Measurements from ENCODE around the gene RFC5.
A peak's percentile ranks its signal among the peaks of the same experiment; 100 is the strongest.
"Not testable (repeated sequence)": the region's sequence is repeated elsewhere in the genome, so short reads cannot be mapped to it uniquely, and the experiment has no call there.

RFC5 gene

GRCh38 chr12:118053071-118053985, 36.8 kb downstream of the RFC5 start:
- DNase-seq = peak; percentile 75

- peak; percentile 55 for DNase-seq
Observed at GRCh38 chr12:118055144-118055557, 38.6 kb downstream of the RFC5 start.

DNA sequence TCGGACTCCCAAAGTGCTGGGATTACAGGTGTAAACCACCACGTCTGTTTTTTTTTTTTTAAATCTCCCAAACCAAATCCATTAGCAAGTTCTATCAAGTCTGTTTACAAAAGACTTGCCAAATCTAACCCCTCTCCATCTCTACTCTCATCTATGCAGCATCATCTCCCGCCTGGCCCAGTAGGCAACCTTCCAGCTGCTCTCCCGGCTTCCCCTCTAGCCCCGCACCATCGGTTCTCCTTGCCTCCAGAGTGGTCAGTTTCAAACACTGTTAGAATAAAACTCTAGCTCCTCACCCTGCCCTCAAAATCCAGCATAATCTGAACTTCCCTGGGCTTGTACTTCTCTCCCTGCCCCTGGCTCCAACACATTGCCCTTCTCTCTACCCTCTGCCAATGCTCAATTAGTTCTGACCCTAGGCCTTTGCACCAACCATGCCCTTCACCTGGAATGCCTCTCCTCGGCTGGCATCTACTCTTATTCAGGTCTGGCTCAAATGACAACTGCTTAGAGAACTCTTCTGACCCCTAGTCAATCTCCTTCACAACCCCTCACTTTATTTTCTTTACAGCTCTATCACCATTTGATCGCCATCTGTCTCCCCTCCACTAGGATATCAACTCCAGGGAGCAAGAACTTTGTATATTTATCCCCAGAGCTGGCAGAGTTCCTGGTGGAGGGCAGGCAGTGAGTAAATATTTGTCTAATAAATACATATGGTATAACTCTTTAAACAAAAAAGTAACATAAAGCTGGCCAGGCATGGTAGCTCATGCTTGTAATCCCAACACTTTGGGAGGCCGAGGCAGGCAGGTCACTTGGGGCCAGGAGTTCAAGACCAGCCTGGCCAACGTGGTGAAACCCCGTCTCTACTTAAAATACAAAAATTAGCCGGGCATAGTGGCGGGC, 39.6 kb downstream of the RFC5 start:
- no peak for DNase-seq

DNA sequence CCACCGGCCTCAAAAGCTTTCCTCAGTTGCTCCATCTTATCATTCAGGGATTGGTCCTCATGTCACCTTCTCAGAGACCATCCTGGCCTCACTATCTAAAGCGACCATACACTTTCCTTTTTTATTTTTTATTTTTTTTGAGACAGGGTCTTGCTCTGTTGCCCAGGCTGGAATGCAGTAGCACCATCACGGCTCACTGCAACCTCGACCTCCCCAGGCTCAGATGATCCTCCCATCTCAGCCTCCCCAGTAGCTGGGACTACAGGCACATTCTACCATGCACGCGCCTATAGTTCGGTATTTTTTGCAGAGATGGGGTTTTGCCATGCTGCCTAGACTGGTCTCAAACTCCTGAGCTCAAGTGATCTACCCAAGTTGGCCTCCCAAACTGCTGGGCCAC, 41.7 kb downstream of the RFC5 start:
- no peak for DNase-seq

DNA sequence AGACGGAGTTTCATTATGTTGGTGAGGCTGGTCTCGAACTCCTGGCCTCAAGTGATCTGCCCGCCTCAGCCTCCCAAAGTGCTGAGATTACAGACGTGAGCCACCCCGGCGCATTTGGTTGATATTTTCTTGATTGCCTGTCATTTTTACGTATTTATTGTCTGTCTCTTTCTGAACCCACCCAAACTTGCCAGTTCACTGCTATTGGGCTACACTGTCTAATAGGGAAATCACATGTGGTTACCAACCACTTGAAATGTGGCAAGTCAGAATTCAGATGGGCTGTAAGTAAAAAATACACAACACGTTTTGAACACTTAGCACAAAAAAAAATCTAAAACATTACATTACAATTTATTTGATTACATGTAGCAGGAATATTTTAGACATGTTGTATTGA, 42.4 kb downstream of the RFC5 start:
- DNase-seq = no peak

- peak; percentile 57 for DNase-seq
Observed at GRCh38 chr12:118059341-118060191, 43.1 kb downstream of the RFC5 start.

GRCh38 chr12:118060301-118061010, 44.0 kb downstream of the RFC5 start:
- DNase-seq = peak; percentile 25

- peak; percentile 48 for DNase-seq
Observed at GRCh38 chr12:118061011-118061872, 44.7 kb downstream of the RFC5 start, which contains the start of gene WSB2. Gene WSB2, minus strand, starts transcription at chr12:118061179. Its CDS starts 131 bp downstream, at chr12:118061048.

- peak; percentile 78 for DNase-seq
Observed at GRCh38 chr12:118061873-118062843, 45.7 kb downstream of the RFC5 start.

DNA sequence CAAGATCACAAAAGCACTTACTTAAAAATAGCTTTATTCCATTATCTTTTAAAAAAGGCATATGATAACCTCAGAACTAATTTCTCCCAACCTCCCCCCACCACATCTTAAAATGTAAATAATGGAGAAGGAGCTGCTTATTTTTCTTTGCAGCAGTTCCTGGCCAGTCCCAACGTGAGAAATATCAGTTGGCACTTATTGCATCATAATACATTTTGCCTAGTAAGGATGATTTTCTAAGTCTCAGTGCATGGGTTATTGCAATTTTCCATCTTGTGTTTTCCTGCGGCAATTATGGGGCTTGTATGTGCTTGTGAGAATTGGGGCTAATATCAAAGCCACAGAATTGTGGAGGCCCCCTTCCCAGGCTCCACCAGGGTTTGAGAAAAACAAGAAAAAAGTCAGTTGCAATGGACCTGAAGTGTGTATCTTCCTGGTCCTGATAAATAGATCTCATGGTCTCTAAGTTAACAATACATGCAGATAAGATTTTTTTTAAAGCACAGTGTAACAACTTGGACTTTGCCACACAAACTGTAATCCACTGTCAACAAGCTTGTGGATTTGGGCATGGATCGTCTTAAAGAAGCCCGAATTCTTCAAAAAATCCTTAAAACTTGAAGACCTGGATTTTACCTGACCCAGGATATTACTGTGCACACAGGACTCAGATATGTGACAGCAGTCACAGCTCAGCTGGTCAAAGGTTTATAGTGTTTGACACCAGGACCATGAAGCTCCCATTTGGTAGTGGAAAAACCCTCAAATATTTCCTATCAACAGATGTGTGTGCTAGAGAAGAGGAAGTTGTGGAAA, 47.3 kb downstream of the RFC5 start:
- no peak for DNase-seq

DNA sequence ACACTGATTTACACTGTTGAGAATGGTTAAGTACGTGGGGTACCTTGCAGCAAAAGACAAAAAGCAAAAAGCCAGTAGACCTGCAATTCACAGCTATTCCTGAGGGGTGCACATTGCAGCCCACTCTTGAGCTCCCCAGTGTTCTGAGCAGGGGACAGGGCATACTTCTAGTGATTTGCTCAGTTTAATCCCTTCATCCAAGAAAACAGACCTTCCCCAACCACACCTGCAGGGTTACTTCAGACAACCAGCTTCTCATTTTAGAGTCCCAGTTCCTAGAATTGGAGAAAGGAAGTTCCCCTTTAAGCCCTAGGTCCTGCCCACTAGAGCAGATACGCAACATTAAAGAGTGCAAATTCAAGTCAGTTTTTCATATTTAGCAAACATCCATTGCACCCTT, 48.1 kb downstream of the RFC5 start:
- DNase-seq = no peak

DNA sequence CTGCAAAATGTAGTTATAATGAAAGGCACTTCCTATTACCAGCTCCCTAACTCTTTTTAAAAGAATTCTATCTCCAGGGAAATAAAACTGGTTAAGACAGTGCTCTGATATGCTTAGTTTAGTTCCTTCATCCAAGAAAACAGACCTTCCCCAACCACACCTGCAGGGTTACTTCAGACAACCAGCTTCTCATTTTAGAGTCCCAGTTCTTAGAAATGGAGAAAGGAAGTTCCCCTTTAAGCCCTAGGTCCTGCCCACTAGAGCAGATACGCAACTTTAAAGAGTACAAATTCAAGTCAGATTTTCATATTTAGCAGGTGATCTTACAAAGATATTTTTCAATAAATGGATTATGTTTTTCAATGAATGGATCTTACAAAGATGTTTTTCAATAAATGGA, 48.9 kb downstream of the RFC5 start:
- DNase-seq = no peak

DNA sequence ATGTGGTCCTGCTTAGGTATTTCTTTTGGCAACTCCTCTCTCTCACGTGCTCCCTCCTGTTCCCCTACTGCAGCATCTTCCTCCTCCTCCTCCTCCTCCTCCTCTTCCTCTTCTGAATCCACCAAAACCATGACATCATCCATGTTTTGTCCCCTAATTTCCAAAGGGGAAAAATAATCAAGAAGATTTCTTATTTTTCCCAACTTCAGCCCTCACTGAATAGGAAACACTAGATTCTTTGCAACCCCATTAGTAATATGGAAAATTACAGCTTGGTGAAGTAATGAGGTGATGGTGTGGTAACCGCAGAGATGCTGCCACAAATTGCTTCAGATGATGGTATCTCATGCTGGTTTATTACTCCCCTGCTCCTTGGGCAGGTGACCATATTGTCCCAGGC, 51.9 kb downstream of the RFC5 start:
- no peak for DNase-seq

DNA sequence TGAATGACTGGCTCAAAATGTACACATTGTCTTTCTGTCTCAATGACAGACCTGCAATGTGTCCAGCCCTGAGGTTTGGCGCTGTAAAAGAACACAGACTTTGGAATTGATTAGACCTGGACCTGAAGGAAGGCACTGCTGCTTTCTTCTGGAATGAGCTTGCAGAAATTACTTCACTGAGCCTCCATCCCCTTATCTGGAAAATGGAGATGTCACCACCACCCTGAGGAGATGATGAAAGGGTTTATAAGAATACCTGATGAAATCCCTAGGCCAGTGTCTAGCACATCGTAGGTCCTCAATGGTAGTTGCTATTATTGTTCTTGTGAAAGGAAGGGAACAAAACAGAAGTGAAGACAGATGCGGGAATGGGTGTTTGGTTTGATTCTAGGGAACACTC, 54.1 kb downstream of the RFC5 start:
- DNase-seq = no peak

DNA sequence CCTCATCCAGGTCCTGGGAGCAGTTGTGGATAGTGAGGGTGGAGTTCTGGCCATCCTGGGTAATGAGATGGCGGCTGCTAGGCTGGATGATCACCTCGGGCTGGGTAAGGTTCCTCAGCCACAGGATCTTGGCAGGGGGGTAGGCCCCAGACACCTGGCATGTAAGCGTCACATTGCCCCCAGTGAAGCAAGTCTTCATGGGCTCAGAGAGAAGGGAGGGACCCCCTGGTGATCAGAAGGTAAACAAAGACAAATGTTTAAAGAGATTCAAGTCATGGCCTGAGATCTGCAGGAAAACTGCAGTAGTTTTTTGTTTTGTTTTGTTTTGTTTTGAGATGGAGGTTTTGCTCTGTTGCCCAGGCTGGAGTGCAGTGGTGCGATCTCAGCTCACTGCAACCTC, 57.3 kb downstream of the RFC5 start:
- DNase-seq = no peak

DNA sequence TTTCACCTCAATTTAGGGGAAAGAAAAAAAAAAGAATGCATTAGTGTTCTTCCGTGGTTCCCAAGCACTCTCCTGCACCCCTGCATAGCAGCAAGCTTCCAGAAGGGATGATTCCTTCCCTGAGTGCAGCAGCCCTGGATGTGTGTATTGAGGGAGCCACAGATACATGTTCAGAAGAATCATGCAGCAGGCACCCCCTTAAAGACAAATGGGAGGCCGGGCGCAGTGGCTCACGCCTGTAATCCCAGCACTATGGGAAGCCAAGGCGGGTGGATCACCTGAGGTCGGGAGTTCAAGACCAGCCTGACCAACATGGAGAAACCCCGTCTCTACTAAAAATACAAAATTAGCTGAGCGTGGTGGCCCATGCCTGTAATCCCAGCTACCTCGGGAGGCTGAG, 65.0 kb downstream of the RFC5 start:
- not testable (repeated sequence) for DNase-seq

Data from HCEC 1CT (cell line).